ENCODE measurements around the gene DAAM1.

GRCh38 chr14:59406454-59407245, 218.2 kb downstream of the DAAM1 start:
- TF ChIP-seq CTCF (IDR thresholded peaks at IDR 0.05; ENCODE audit: low read depth, low read length) (no peak), EZH2phosphoT487 (IDR thresholded peaks at IDR 0.05; ENCODE audit: low read depth) (no peak)
